H9 (cell line): ENCODE data around the gene PCSK6. TPM values are rescaled to one million over a fixed set of nuclear protein-coding genes. Genes with fewer than 3 reads are reported as not detected.

Experiments
- DNase-seq: peaks from one replicate; pipeline ENCODE4 v3.0.0-alpha.2; 2017
- H2AFZ ChIP-seq: one replicate; pipeline ENCODE4 v1.6.1; 2013; ENCODE audit warnings: mild to moderate bottlenecking, low read length, control low read depth, moderate library complexity
- H2AK5ac ChIP-seq: 2 replicates; pipeline ENCODE4 v1.6.1; 2013; ENCODE audit warnings: low read length, control low read depth, mixed read lengths; ENCODE audit not compliant: insufficient read length
- H2BK120ac ChIP-seq: one replicate; pipeline ENCODE4 v1.6.1; 2013; ENCODE audit warnings: low read depth, mild to moderate bottlenecking, low read length, control low read depth, inconsistent platforms; ENCODE audit not compliant: poor library complexity, severe bottlenecking
- H2BK12ac ChIP-seq: 2 replicates; pipeline ENCODE4 v1.6.1; 2013; ENCODE audit warnings: low read length, control low read depth, mixed read lengths, low read depth; ENCODE audit not compliant: insufficient read length
- H2BK15ac ChIP-seq: 2 replicates; pipeline ENCODE4 v1.6.1; 2013; ENCODE audit warnings: low read depth, low read length, control low read depth
- H2BK20ac ChIP-seq: one replicate; pipeline ENCODE4 v1.6.1; 2013; ENCODE audit warnings: low read depth, mild to moderate bottlenecking, low read length, control low read depth, inconsistent platforms; ENCODE audit not compliant: poor library complexity, severe bottlenecking
- H2BK5ac ChIP-seq: 2 replicates; pipeline ENCODE4 v1.6.1; 2013; ENCODE audit warnings: low read length, control low read depth, mixed read lengths; ENCODE audit not compliant: insufficient read length
- H3K14ac ChIP-seq: 2 replicates; pipeline ENCODE4 v1.6.1; 2013; ENCODE audit warnings: low read length, control low read depth; ENCODE audit not compliant: insufficient read depth
- H3K18ac ChIP-seq: 2 replicates; pipeline ENCODE4 v1.6.1; 2013; ENCODE audit warnings: low read depth, mild to moderate bottlenecking, mixed read lengths, low read length, control low read depth; ENCODE audit not compliant: insufficient read length
- H3K23ac ChIP-seq: 2 replicates; pipeline ENCODE4 v1.6.1; 2013; ENCODE audit warnings: low read length, control low read depth, mixed read lengths, low read depth; ENCODE audit not compliant: insufficient read length
- H3K23me2 ChIP-seq: 2 replicates; pipeline ENCODE4 v1.6.1; 2013; ENCODE audit warnings: low read depth, mild to moderate bottlenecking, mixed read lengths, low read length, control low read depth; ENCODE audit not compliant: insufficient read length, poor library complexity, severe bottlenecking
- H3K27ac ChIP-seq: 2 replicates; pipeline ENCODE4 v1.5.1; 2013; ENCODE audit warnings: low read length, control low read depth, mixed read lengths, low read depth; ENCODE audit not compliant: insufficient read length
- H3K27me3 ChIP-seq: 2 replicates; pipeline ENCODE4 v1.6.1; 2013; ENCODE audit warnings: low read length, control low read depth, inconsistent platforms; ENCODE audit not compliant: insufficient read depth
- H3K4ac ChIP-seq: 2 replicates; pipeline ENCODE4 v1.6.1; 2013; ENCODE audit warnings: low read depth, mild to moderate bottlenecking, control low read depth, inconsistent platforms, low read length, moderate library complexity
- H3K4me1 ChIP-seq: 2 replicates; pipeline ENCODE4 v1.6.1; 2013; ENCODE audit warnings: low read length, control low read depth, inconsistent platforms; ENCODE audit not compliant: insufficient read depth
- H3K4me2 ChIP-seq: 2 replicates; pipeline ENCODE4 v1.6.1; 2013; ENCODE audit warnings: low read length, control low read depth, mixed read lengths; ENCODE audit not compliant: insufficient read length, insufficient read depth
- H3K56ac ChIP-seq: 2 replicates; pipeline ENCODE4 v1.6.1; 2013; ENCODE audit warnings: low read depth, mild to moderate bottlenecking, mixed read lengths, low read length, control low read depth; ENCODE audit not compliant: insufficient read length
- H3K79me1 ChIP-seq: 2 replicates; pipeline ENCODE4 v1.6.1; 2013; ENCODE audit warnings: low read depth, mild to moderate bottlenecking, moderate library complexity, low read length, control low read depth, inconsistent platforms; ENCODE audit not compliant: insufficient read depth, poor library complexity, severe bottlenecking
- H3K79me2 ChIP-seq: 2 replicates; pipeline ENCODE4 v1.6.1; 2013; ENCODE audit warnings: low read length, control low read depth, inconsistent platforms; ENCODE audit not compliant: insufficient read depth
- H3K9ac ChIP-seq: 2 replicates; pipeline ENCODE4 v1.6.1; 2013; ENCODE audit warnings: low read length, control low read depth, mixed read lengths; ENCODE audit not compliant: insufficient read length; ENCODE audit errors: extremely low read depth
- H3K9me3 ChIP-seq: one replicate; pipeline ENCODE4 v1.6.1; 2013; ENCODE audit warnings: low read depth, low read length, inconsistent platforms; ENCODE audit not compliant: control insufficient read depth
- H3T11ph ChIP-seq: one replicate; pipeline ENCODE4 v1.6.1; 2013; ENCODE audit warnings: mild to moderate bottlenecking, low read length, control low read depth, inconsistent platforms
- H4K20me1 ChIP-seq: one replicate; pipeline ENCODE4 v1.6.1; 2013; ENCODE audit not compliant: control insufficient read depth, insufficient read length, insufficient read depth
- H4K5ac ChIP-seq: 2 replicates; pipeline ENCODE4 v1.6.1; 2013; ENCODE audit warnings: low read depth, mild to moderate bottlenecking, mixed read lengths, low read length, control low read depth; ENCODE audit not compliant: insufficient read length
- H4K8ac ChIP-seq: replicated peaks from 2 replicates; pipeline ENCODE4 v1.6.1; 2013; ENCODE audit warnings: low read length, control low read depth, mixed read lengths, low read depth; ENCODE audit not compliant: insufficient read length
- H4K91ac ChIP-seq: 2 replicates; pipeline ENCODE4 v1.6.1; 2013; ENCODE audit warnings: low read depth, mild to moderate bottlenecking, moderate library complexity, mixed read lengths, low read length, control low read depth; ENCODE audit not compliant: insufficient read length
- H3K27ac Mint-ChIP-seq, 3 experiments: 2 replicates in 2 of 3; 3 replicates in 1 of 3; pipeline ENCODE4 v1.8.0; 2020 to 2021; ENCODE audit warnings: mixed read lengths in 3 of 3, mild to moderate bottlenecking in 1 of 3, moderate library complexity in 1 of 3
- H3K27me3 Mint-ChIP-seq: 2 replicates; pipeline ENCODE4 v1.8.0; 2021; ENCODE audit warnings: low read depth, mild to moderate bottlenecking, moderate library complexity, mixed read lengths
- H3K36me3 Mint-ChIP-seq, 3 experiments: 2 replicates in 2 of 3; 3 replicates in 1 of 3; pipeline ENCODE4 v1.8.0; 2020 to 2021; ENCODE audit warnings: low read depth in 3 of 3, mixed read lengths in 3 of 3; ENCODE audit not compliant: insufficient read depth in 1 of 3
- H3K4me1 Mint-ChIP-seq, 2 experiments: 2 replicates each; pipeline ENCODE4 v1.8.0; 2020; ENCODE audit warnings: mixed read lengths in 2 of 2
- H3K4me3 Mint-ChIP-seq, 2 experiments: 2 replicates in 1 of 2; 3 replicates in 1 of 2; pipeline ENCODE4 v1.8.0; 2020 to 2021; ENCODE audit warnings: mild to moderate bottlenecking in 2 of 2, mixed read lengths in 2 of 2, moderate library complexity in 1 of 2
- H3K9me3 Mint-ChIP-seq, 2 experiments: 2 replicates in 1 of 2; 3 replicates in 1 of 2; pipeline ENCODE4 v1.8.0; 2020; ENCODE audit warnings: mild to moderate bottlenecking in 2 of 2, mixed read lengths in 2 of 2, moderate library complexity in 1 of 2
- WGBS: extraction: QIAGEN DNeasy Blood & Tissue Kit; methylation state at CpG from one replicate; pipeline ENCODE4 v1.1.7; 2013; ENCODE audit warnings: missing lambda C conversion rate, low lambda C conversion rate, mixed read lengths; ENCODE audit not compliant: insufficient read length; ENCODE audit errors: extremely low coverage; 5-methylcytosine and 5-hydroxymethylcytosine counted together
- total RNA-seq: library from RNA; stranded (reverse); gene quantifications from 2 replicates; pipeline ENCODE4 v1.2.1, GENCODE V29; 2021
- TF ChIP-seq, protein P1 (sequence below): fragments of 200-600 bp; sonication (generic); conservative IDR thresholded peaks from 3 replicates; pipeline ENCODE4 v1.8.0; 2021; ENCODE audit warnings: antibody characterized with exemption, mild to moderate bottlenecking

The PCSK6 gene
- total RNA-seq, 1 experiment from 2014 or later = 4.0 TPM

DNA sequence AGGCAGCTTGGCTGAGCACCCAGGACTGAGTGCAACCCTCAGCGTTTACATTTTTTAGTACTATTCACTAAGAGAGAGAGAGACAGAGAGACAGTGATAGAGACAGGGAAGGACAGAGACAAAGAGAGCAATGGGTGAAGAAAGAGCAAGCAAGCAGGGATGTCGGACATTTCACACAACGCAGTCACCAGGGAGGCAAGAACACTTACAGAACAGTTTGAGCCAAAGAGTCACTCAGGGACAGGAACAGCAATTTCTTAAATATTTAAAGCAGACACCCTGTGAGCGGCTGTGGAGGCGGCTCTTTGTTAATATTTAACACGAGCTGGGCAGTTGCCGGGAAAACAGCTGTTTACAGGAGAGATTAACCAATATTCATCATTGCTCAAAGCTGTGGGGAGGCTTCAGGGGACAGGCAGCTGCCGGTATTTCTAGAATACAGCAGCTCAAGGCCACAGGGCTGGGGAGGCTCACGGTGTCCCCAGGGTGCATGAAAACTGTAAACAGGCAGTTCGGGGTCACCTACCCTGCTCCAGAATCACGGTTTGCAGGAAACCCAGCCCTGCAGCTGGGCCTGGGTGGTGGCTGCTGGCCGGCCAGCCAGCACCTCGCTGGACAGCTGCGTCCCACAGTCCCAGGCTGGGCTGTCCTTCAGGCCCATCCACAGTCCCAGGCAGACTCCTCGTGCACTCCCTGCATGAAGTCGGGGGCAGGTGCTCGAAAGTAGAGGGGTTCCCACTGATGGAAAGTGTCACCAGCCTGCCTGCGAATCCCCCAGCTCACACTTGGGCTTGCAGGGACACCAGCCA lies 38.8 kb upstream of the PCSK6 start:
- H3K27me3 Mint-ChIP-seq = peaks cover 3% of the 10 kb centered on the region
- H3K27me3 ChIP-seq = no peaks in the 10 kb centered on the region
- no peak overlapping the region for H3K4me3 Mint-ChIP-seq
- H3K4me1 Mint-ChIP-seq = peaks cover 2 to 13% of the 10 kb centered on the region in 2 experiments; a peak in 3 of 4 replicates
- no peak overlapping the region for H2BK20ac ChIP-seq
- no peak overlapping the region for H2BK15ac ChIP-seq
- H3K4ac ChIP-seq = no peak overlapping the region
- H4K20me1 ChIP-seq = no peaks in the 10 kb centered on the region
- TF ChIP-seq, protein P1, sequence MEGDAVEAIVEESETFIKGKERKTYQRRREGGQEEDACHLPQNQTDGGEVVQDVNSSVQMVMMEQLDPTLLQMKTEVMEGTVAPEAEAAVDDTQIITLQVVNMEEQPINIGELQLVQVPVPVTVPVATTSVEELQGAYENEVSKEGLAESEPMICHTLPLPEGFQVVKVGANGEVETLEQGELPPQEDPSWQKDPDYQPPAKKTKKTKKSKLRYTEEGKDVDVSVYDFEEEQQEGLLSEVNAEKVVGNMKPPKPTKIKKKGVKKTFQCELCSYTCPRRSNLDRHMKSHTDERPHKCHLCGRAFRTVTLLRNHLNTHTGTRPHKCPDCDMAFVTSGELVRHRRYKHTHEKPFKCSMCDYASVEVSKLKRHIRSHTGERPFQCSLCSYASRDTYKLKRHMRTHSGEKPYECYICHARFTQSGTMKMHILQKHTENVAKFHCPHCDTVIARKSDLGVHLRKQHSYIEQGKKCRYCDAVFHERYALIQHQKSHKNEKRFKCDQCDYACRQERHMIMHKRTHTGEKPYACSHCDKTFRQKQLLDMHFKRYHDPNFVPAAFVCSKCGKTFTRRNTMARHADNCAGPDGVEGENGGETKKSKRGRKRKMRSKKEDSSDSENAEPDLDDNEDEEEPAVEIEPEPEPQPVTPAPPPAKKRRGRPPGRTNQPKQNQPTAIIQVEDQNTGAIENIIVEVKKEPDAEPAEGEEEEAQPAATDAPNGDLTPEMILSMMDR = no peak
- H3K9me3 ChIP-seq = no peaks in the 10 kb centered on the region
- no peak overlapping the region for H3K14ac ChIP-seq
- H3K4me2 ChIP-seq = no peak overlapping the region
- H2BK5ac ChIP-seq = no peak overlapping the region
- no peak overlapping the region for H4K91ac ChIP-seq
- no peaks in the 10 kb centered on the region; the same call in 1 of the 2 replicates for H3K4me1 ChIP-seq
- no peaks in the 10 kb centered on the region for H3K36me3 Mint-ChIP-seq
- no peak overlapping the region for H3K18ac ChIP-seq
- H3K23ac ChIP-seq = no peak overlapping the region
- no peaks in the 10 kb centered on the region for H3K23me2 ChIP-seq
- no peak overlapping the region for H2AK5ac ChIP-seq
- DNase-seq = no peak
- no peak overlapping the region for H4K5ac ChIP-seq
- H3K79me2 ChIP-seq = no peaks in the 10 kb centered on the region
- H3K27ac Mint-ChIP-seq = no peak overlapping the region
- H3K56ac ChIP-seq = no peak overlapping the region
- no peaks in the 10 kb centered on the region for H3K79me1 ChIP-seq
- H3T11ph ChIP-seq = no peak overlapping the region
- H3K27ac ChIP-seq = no peak overlapping the region
- no peaks in the 10 kb centered on the region for H3K9me3 Mint-ChIP-seq
- no peak overlapping the region for H3K9ac ChIP-seq
- H2BK120ac ChIP-seq = no peak overlapping the region
- no peak overlapping the region for H4K8ac ChIP-seq
- no CpG with 5 or more reads among the region's 18 CpGs for WGBS
- no peak overlapping the region for H2BK12ac ChIP-seq
- no peak overlapping the region for H2AFZ ChIP-seq
